CD14-positive monocyte (primary cell): ENCODE results near the gene REC8. TPM values are rescaled to one million over a fixed set of nuclear protein-coding genes. Genes with fewer than 3 reads are reported as not detected.
A peak's percentile ranks its signal among the peaks of the same experiment; 100 is the strongest.

ENCODE experiments used
- DNase-seq, 3 donors: peaks; one replicate each; pipeline ENCODE4 v3.0.0-alpha.2; 2011 to 2022
- H2AFZ ChIP-seq: 2 replicates; pipeline ENCODE4 v1.6.0; 2012; ENCODE audit warnings: mild to moderate bottlenecking, low read depth, low read length, inconsistent platforms; ENCODE audit not compliant: insufficient read depth, poor library complexity, severe bottlenecking
- H3K27ac ChIP-seq, 2 donors: 1 replicate in 1 of 2; 2 replicates in 1 of 2; pipeline ENCODE4 v1.5.1; 2012 to 2013; ENCODE audit warnings: low read length in 2 of 2, control low read depth in 1 of 2, inconsistent platforms in 1 of 2, low read depth in 1 of 2, mild to moderate bottlenecking in 1 of 2
- H3K27me3 ChIP-seq, 2 donors: one replicate each; pipeline versions ENCODE4 v1.6.0 to v1.6.1; 2011 to 2013; ENCODE audit warnings: low read length in 2 of 2; ENCODE audit not compliant: control insufficient read depth in 2 of 2, insufficient read depth in 2 of 2
- H3K36me3 ChIP-seq, 2 donors: replicated peaks in 1 of 2; 1 replicate in 1 of 2; 2 replicates in 1 of 2; pipeline versions ENCODE4 v1.5.1 to v1.6.1; 2012 to 2013; ENCODE audit warnings: low read length in 2 of 2, control low read depth in 1 of 2, inconsistent platforms in 1 of 2, mild to moderate bottlenecking in 1 of 2; ENCODE audit not compliant: insufficient read depth in 2 of 2, control insufficient read depth in 1 of 2
- H3K4me1 ChIP-seq, 2 donors: 1 replicate in 1 of 2; 2 replicates in 1 of 2; pipeline versions ENCODE4 v1.5.1 to v1.6.1; 2012 to 2013; ENCODE audit warnings: low read length in 2 of 2, control low read depth in 1 of 2, inconsistent platforms in 1 of 2, mild to moderate bottlenecking in 1 of 2, moderate library complexity in 1 of 2; ENCODE audit not compliant: insufficient read depth in 2 of 2, control insufficient read depth in 1 of 2
- H3K4me2 ChIP-seq: replicated peaks from 2 replicates; pipeline ENCODE3; 2012; ENCODE audit warnings: low read length, moderate library complexity, mild to moderate bottlenecking; ENCODE audit not compliant: poor library complexity, severe bottlenecking; ENCODE audit errors: extremely low read depth
- H3K4me3 ChIP-seq, 3 experiments: fragments of 200-600 bp in 1 of 3; sonication (generic) in 1 of 3; replicated peaks in 1 of 3; 1 replicate in 2 of 3; 2 replicates in 1 of 3; pipeline ENCODE4 v1.5.1; 2011 to 2013; ENCODE audit warnings: low read length in 3 of 3, mild to moderate bottlenecking in 3 of 3, control low read depth in 2 of 3, low read depth in 2 of 3, inconsistent platforms in 1 of 3, moderate library complexity in 1 of 3
- H3K79me2 ChIP-seq: 2 replicates; pipeline ENCODE4 v1.6.0; 2012; ENCODE audit warnings: mild to moderate bottlenecking, control low read depth, inconsistent platforms, low read length, moderate library complexity; ENCODE audit not compliant: insufficient read depth
- H3K9ac ChIP-seq: 2 replicates; pipeline ENCODE4 v1.6.0; 2017; ENCODE audit warnings: low read length, mild to moderate bottlenecking; ENCODE audit not compliant: insufficient read depth, poor library complexity, severe bottlenecking
- H3K9me3 ChIP-seq, 2 donors: replicated peaks in 1 of 2; 1 replicate in 1 of 2; 2 replicates in 1 of 2; pipeline versions ENCODE4 v1.5.1 to v1.6.1; 2012 to 2013; ENCODE audit warnings: low read length in 2 of 2, control low read depth in 1 of 2; ENCODE audit not compliant: control insufficient read depth in 1 of 2, insufficient read depth in 1 of 2
- H4K20me1 ChIP-seq: 2 replicates; pipeline ENCODE4 v1.6.0; 2012; ENCODE audit warnings: mild to moderate bottlenecking, low read length, control low read depth, moderate library complexity; ENCODE audit not compliant: insufficient read depth
- H3K27ac Mint-ChIP-seq, 7 donors: one replicate each; pipeline ENCODE4 v1.8.0; 2020; ENCODE audit warnings: mild to moderate bottlenecking in 7 of 7, mixed read lengths in 7 of 7, moderate library complexity in 6 of 7, inconsistent platforms in 2 of 7
- H3K27me3 Mint-ChIP-seq, 3 donors: one replicate each; pipeline ENCODE4 v1.8.0; 2021 to 2022; ENCODE audit warnings: low read depth in 3 of 3, mild to moderate bottlenecking in 3 of 3, mixed read lengths in 3 of 3, moderate library complexity in 3 of 3, inconsistent platforms in 1 of 3
- H3K36me3 Mint-ChIP-seq, 2 donors: one replicate each; pipeline ENCODE4 v1.8.0; 2020; ENCODE audit warnings: mixed read lengths in 2 of 2, inconsistent platforms in 1 of 2, mild to moderate bottlenecking in 1 of 2
- H3K4me1 Mint-ChIP-seq: one replicate; pipeline ENCODE4 v1.8.0; 2020; ENCODE audit warnings: mild to moderate bottlenecking, mixed read lengths
- H3K4me3 Mint-ChIP-seq, 2 donors: one replicate each; pipeline ENCODE4 v1.8.0; 2020; ENCODE audit warnings: mild to moderate bottlenecking in 2 of 2, mixed read lengths in 2 of 2, moderate library complexity in 1 of 2
- H3K9me3 Mint-ChIP-seq, 7 donors: one replicate each; pipeline ENCODE4 v1.8.0; 2020 to 2022; ENCODE audit warnings: mixed read lengths in 7 of 7, mild to moderate bottlenecking in 6 of 7, moderate library complexity in 6 of 7, inconsistent platforms in 2 of 7
- CTCF ChIP-seq: fragments of 200-600 bp; IDR thresholded peaks from one replicate; pipeline ENCODE4 v1.8.0; 2022; ENCODE audit warnings: antibody characterized with exemption, mild to moderate bottlenecking
- WGBS: methylation state at CpG from one replicate; pipeline ENCODE4 v1.1.5; 2013; ENCODE audit warnings: missing lambda C conversion rate; ENCODE audit not compliant: insufficient coverage; 5-methylcytosine and 5-hydroxymethylcytosine counted together
- intact Hi-C, 2 donors: fragments of 100-400 bp; cut with micrococcal nuclease; formaldehyde crosslinking; loops; one replicate each; pipeline versions ENCODE4 v1.15.0 to v1.15.1; 2023
- polyA plus RNA-seq, 3 donors: library from polyadenylated mRNA; depleted of rRNA in 1 of 3; unstranded in 2 of 3; stranded (reverse) in 1 of 3; fragments of 300-500 nt in 2 of 3; fragments of >200 nt in 1 of 3; fragmentation: Illumina TruSeq in 2 of 3; gene quantifications; 1 replicate in 2 of 3; 2 replicates in 1 of 3; pipeline ENCODE4 v1.2.3, GENCODE V29; 2012 to 2021

The REC8 gene
- polyA plus RNA-seq, 3 donors = 1.4 to 46.4 (median 2.3) TPM

- Histone ChIP-seq H3K4me2 (no peak overlapping the region), H4K20me1 (no peaks in the 10 kb centered on the region), H3K79me2 (no peaks in the 10 kb centered on the region), H3K27ac (no peak overlapping the region), H3K36me3 (peaks cover 59 to 69% of the 10 kb centered on the region in 2 donors), H2AFZ (no peak overlapping the region), H3K9me3 (no peaks in the 10 kb centered on the region), H3K27me3 (no peaks in the 10 kb centered on the region), H3K4me3 (no peak overlapping the region), H3K4me1 (no peaks in the 10 kb centered on the region), H3K9ac (no peak overlapping the region)
- Mint-ChIP-seq H3K9me3 (no peaks in the 10 kb centered on the region), H3K27ac (peak overlapping the region in 2 of 7 donors; percentile 39 to 57), H3K4me3 (no peak overlapping the region), H3K27me3 (peaks cover 0 to 5% (median 0%) of the 10 kb centered on the region in 3 donors), H3K36me3 (peaks cover 55 to 82% of the 10 kb centered on the region in 2 donors), H3K4me1 (peaks cover 4% of the 10 kb centered on the region)
- DNase-seq = no peak
- intact Hi-C loops = no loop called here
- WGBS = 93% methylated on average over 6 of the region's 8 CpGs
- TF ChIP-seq CTCF = no peak
Measured at GRCh38 chr14:24122898-24123297, 49.0 kb upstream of the REC8 start.

- H3K4me1 Mint-ChIP-seq = peaks cover 4% of the 10 kb centered on the region
- H3K27ac Mint-ChIP-seq = peak overlapping the region in 6 of 7 donors; percentile 23 to 72 (median 41)
- Histone ChIP-seq H2AFZ (no peak overlapping the region), H3K4me2 (no peak overlapping the region), H3K4me3 (no peak overlapping the region), H3K9ac (no peak overlapping the region), H4K20me1 (no peaks in the 10 kb centered on the region), H3K9me3 (no peaks in the 10 kb centered on the region), H3K27ac (peak overlapping the region in 1 of 2 donors; percentile 24), H3K4me1 (no peaks in the 10 kb centered on the region), H3K27me3 (no peaks in the 10 kb centered on the region), H3K36me3 (peaks cover 51 to 61% of the 10 kb centered on the region in 2 donors), H3K79me2 (no peaks in the 10 kb centered on the region)
- H3K36me3 Mint-ChIP-seq = peaks cover 46 to 73% of the 10 kb centered on the region in 2 donors
- no peaks in the 10 kb centered on the region for H3K9me3 Mint-ChIP-seq
- intact Hi-C loops = no loop called here
- DNase-seq = no peak
- no peak for TF ChIP-seq CTCF
- no peak overlapping the region for H3K4me3 Mint-ChIP-seq
- 100% methylated on average over 4 of the region's 9 CpGs for WGBS
- H3K27me3 Mint-ChIP-seq = peaks cover 0 to 5% (median 0%) of the 10 kb centered on the region in 3 donors
Measured at GRCh38 chr14:24123424-24124417, 48.2 kb upstream of the REC8 start.
